ENCODE data around the gene UGGT2.
"Not testable (repeated sequence)": the region's sequence is repeated elsewhere in the genome, so short reads cannot be mapped to it uniquely, and the experiment has no call there.

The UGGT2 gene

GRCh38 chr13:95968906-95969305 lies 84.3 kb downstream of the UGGT2 start:
- no peak for DNase-seq

- DNase-seq, result no peak
Measured at GRCh38 chr13:95957331-95957730, 95.9 kb downstream of the UGGT2 start.

- no peak for DNase-seq
Measured at GRCh38 chr13:95956589-95957148, 96.5 kb downstream of the UGGT2 start.

DNA sequence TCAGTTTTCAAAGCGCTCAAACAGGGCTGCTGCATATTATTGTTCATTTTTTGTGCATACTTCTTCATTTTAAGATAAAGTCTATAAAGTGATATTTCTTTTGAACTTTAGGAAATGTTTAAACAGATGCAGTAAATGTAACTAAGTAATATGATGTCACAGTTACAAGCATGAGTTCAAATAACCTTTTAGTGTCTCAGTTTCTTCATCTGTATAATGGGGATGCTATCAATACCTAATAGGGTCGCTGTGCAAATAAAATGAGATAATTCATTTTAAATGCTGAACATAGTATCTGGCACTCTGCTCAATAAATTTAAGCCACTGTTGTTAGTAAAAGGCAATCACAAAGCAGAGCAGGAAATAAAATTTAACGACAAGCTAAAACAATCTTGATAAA lies 97.5 kb downstream of the UGGT2 start:
- DNase-seq, result no peak

DNA sequence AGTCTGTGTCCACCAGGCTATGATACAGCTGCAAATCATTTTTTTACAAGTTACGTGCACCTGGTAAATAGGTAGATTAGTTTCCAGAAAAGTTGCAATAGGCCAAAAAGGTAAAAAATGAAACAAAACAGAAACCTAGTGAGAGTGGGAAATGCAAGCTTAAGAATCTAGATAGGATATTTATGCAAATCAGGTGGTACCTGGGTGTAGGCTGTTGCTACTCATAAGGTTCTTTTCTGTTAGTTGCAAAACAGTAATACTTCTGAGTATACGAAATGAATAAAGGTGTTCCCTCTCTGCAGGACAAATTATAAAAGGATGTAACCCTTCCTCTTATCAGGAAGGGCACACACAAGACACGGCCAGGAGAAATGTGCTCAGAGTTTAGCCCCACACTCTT lies 97.9 kb downstream of the UGGT2 start:
- no peak for DNase-seq

DNA sequence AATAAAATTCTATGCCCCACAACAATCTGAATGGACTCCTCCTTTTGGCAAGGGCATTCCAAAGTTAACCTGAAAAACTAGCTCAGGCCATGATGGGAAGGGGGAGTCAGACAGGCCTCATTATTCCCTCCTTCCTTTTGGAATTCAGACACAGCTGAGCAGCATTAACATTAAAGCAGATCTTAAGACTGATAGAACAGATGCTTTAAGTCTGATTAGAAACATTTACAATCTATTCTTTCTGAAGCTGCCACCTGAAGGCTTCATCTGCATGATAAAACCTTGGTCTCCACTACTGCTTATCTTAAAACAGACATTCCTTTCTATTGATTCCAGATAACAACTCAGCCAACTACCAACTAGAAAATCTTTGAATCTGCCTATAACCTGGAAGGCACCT lies 98.9 kb downstream of the UGGT2 start:
- DNase-seq, result no peak

DNA sequence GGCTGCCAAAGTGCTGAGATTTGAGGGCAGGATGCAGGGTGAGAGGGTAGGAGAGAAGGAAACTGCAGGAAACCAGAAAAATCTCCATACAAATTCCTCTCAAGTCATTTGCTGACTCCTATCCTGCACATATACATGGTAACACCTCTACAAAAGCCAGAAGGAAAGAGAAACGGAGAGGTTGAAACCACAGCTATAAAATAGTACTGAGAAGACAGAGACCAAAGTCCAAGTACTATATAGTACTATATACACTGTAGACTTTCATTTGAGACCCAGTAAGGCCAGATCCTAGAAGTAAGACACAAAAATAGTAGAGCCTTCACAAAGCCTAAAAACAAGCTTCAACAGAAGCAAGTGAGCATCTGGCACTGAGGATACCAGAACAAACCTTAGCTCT lies 103.1 kb downstream of the UGGT2 start:
- no peak for DNase-seq

GRCh38 chr13:95948656-95949055 lies 104.5 kb downstream of the UGGT2 start:
- DNase-seq, result no peak

- DNase-seq, result no peak
Measured at GRCh38 chr13:95937714-95938320, 115.4 kb downstream of the UGGT2 start.

GRCh38 chr13:95931300-95932025 lies 121.7 kb downstream of the UGGT2 start:
- no peak for DNase-seq

DNA sequence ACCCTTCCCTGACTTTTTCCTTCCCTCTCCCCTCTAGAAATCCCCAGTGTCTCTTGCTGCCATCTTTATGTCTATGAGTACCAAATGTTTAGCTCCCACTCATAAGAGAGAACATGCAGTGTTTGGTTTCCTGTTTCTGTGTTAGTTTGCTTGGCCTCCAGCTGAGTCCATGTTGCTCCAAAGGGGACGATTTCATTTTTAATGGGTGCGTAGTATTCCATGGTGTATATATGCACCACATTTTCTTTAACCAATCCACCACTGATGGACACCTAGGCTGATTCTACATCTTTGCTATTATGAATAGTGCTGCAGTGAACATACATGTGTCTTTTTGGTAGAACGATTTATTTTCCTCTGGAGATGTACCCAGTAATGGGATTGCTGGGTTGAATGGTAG lies 123.8 kb downstream of the UGGT2 start:
- no peak for DNase-seq

DNA sequence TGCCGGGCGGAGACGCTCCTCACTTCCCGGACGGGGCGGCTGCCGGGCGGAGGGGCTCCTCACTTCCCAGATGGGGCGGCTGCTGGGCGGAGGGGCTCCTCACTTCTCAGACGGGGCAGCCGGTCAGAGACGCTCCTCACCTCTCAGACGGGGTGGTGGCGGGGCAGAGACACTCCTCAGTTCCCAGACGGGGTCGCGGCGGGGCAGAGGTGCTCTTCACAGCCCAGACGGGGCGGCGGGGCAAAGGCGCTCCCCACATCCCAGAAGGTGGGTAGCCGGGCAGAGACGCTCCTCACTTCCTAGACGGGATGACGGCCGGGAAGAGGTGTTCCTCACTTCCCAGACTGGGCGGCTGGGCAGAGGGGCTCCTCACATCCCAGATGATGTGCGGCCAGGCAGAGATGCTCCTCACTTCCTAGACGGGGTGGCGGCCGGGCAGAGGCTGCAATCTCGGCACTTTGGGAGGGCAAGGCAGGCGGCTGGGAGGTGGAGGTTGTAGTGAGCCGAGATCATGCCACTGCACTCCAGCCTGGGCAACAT lies 124.8 kb downstream of the UGGT2 start:
- not testable (repeated sequence) for DNase-seq

DNA sequence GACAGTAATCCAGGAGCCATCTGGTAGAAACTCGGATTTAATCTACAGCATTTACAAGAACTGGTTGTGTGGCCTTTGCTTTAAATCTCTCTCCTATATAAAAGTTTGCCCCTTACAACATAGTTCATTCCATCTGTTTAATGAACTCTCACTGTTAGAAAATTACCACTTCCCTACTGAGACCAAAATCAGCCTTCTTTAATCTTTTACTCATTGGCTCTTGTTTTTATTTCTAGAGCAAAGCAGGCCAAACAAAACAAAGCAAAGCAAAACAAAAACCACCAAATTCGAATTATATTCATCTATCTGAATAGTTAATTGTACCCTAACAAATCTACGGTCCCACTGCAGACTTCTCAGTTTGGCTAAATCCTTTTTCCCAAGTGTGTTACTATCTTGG lies 127.0 kb downstream of the UGGT2 start:
- no peak for DNase-seq

DNA sequence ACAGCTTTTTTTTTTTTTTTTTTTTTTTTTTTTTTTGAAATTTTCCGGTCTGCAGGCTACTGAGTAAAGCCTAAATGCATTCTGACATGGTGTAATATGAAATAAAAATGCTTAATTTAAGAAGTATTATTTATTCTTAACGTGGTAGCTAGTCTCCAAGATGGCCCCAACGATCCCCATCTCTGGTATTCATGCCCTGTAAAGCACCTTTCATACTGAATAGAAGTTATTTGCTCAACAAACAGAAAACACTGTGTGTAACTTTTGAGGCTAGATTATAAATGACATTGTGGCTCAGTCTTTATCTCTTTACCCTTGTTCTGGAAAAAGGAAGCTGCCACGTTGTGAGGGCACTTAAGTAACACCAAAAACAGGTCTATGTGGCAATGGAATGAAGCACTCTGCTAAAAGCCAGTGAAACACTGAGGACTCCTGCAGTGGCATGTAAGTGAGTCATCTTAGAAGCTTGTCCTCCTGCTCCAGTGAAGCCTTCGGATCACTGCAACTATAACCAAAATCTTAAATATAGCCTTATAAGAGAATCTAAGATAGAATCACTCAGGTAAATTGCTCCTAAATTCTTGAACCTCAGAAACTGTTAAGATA lies 128.7 kb downstream of the UGGT2 start:
- DNase-seq, result no peak

DNA sequence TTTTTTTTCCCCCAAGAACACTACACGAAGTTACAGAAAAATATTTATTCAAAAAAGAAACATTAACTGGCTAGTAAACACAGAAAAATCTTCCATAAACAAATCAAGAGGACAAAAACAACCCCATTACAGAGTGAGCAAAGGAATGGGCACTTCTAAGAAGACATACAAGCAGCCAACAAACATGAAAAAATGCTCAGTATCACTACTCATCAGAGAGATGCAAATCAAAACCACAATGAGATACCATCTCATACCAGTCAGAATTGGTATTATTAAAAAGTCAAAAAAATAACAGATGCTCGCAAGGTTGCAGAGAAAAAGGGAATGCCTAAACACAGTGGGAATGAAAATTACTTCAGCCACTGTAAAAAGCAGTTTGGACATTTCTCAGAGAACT lies 131.7 kb downstream of the UGGT2 start:
- no peak for DNase-seq

GRCh38 chr13:95920485-95920884 lies 132.7 kb downstream of the UGGT2 start:
- no peak for DNase-seq

GRCh38 chr13:95918860-95919259 lies 134.3 kb downstream of the UGGT2 start:
- DNase-seq, result no peak

DNA sequence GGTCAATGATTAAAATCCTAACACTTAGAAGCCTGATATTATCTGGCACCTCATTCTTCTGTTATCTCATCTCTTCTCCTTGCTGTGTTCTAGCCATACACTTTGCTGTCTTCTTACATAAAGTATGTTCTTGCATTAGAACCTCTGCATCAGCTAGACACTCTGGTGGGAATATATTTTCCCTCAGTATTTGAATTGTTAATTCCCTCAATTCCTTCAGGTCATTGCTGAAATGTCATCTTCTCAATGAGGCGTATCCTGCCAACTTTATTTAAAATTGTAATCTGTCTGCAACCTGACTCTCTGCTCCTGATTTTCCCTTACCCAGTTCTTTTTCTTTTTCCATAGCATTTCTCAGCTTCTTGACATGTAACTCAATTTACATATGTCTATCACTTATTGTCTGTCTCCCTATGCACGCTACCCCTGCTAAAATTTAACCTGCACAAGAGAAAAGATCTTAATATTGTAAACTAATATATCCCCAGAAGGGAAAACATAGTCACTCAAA lies 138.2 kb downstream of the UGGT2 start:
- no peak for DNase-seq

- DNase-seq, result no peak
Measured at GRCh38 chr13:95906999-95907398, 146.2 kb downstream of the UGGT2 start.

GRCh38 chr13:95903569-95903968 lies 149.6 kb downstream of the UGGT2 start:
- DNase-seq, result no peak

- DNase-seq, result no peak
Measured at GRCh38 chr13:95902741-95903140, 150.5 kb downstream of the UGGT2 start.

DNA sequence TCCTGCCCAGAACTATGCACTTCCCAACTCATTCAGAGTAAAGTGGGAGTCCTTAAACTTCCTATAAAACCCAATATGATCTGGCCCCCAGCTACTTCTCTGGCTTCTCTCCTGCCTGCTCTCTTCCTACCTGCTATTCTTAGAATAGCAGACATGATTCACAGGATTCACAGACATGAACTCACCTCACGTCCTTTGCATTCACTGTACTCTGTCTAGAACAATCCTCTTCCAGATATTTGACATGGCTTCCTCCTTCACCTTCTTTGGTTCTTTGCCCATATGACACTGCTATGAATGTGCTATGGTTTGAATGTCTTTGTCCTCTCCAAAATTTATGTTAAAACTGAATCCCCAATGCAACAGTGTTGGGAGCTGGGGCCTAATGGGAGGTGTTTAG lies 154.9 kb downstream of the UGGT2 start:
- no peak for DNase-seq

- DNase-seq, result no peak
Measured at GRCh38 chr13:95896301-95896700, 156.9 kb downstream of the UGGT2 start.

DNA sequence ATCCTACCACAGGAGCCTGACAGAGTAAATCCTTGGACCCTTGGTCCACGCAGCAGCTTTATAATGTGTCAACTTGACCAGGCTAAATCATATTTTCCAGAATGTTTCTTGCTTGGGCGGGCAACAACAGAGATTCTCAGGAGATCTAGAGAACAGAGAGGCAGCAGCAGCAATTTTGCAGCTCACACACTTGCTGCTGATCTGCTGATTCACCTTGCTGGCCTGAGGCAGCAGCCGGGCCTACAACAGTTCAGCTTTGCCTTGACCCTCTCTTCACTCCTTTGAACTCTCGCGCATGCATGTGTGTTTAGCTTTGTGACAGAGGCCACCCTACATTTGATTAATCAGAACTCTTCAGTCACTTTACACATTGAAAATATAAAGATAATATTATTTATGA lies 159.3 kb downstream of the UGGT2 start:
- no peak for DNase-seq

Data from activated naive CD4-positive, alpha-beta T cell treated with anti-CD3 and anti-CD28 coated beads, Interleukin-2, amount 50 U/mL, for 16 hours (primary cell).